Activated naive CD4-positive, alpha-beta T cell treated with anti-CD3 and anti-CD28 coated beads for 36 hours (primary cell): ENCODE results near the gene REV3L. TPM values are rescaled to one million over a fixed set of nuclear protein-coding genes. Genes with fewer than 3 reads are reported as not detected.

Experiments used
- CTCF ChIA-PET: fragments of 350-600 bp; sonication (Branson Sonifier 250); formaldehyde crosslinking; loops from one replicate; lab custom pipeline; 2021; ENCODE audit warnings: antibody characterized with exemption; lab: Charles Lee
- DNase-seq: peaks from one replicate; pipeline ENCODE4 v3.0.0-alpha.2; 2020
- H3K27ac Mint-ChIP-seq: one replicate; pipeline ENCODE4 v1.8.0; 2021; ENCODE audit warnings: mild to moderate bottlenecking, mixed read lengths
- H3K27me3 Mint-ChIP-seq: one replicate; pipeline ENCODE4 v1.8.0; 2021; ENCODE audit warnings: low read depth, mixed read lengths
- H3K36me3 Mint-ChIP-seq: one replicate; pipeline ENCODE4 v1.8.0; 2021; ENCODE audit warnings: low read depth, mixed read lengths
- H3K4me1 Mint-ChIP-seq: one replicate; pipeline ENCODE4 v1.8.0; 2021; ENCODE audit warnings: low read depth, mixed read lengths
- H3K4me3 Mint-ChIP-seq: one replicate; pipeline ENCODE4 v1.8.0; 2021; ENCODE audit warnings: mild to moderate bottlenecking, moderate library complexity, mixed read lengths
- H3K9me3 Mint-ChIP-seq: one replicate; pipeline ENCODE4 v1.8.0; 2021; ENCODE audit warnings: mixed read lengths
- intact Hi-C: fragments of 100-400 bp; cut with micrococcal nuclease; formaldehyde crosslinking; loops from one replicate; pipeline ENCODE4 v1.15.1; 2023
- total RNA-seq, 2 experiments: library from RNA; stranded (reverse); gene quantifications; one replicate each; pipeline ENCODE4 v1.2.3, GENCODE V29; 2021

REV3L gene
- total RNA-seq, 2 experiments from 2014 or later = 11.9 to 16.0 TPM

- H3K9me3 Mint-ChIP-seq = peaks cover 30% of the 10 kb centered on the region
- no peak overlapping the region for H3K4me3 Mint-ChIP-seq
- H3K27me3 Mint-ChIP-seq = no peaks in the 10 kb centered on the region
- peaks cover 50% of the 10 kb centered on the region for H3K4me1 Mint-ChIP-seq
- intact Hi-C loops = no loop called here
- H3K27ac Mint-ChIP-seq = no peak overlapping the region
- no peak for DNase-seq
- H3K36me3 Mint-ChIP-seq = peaks cover 35% of the 10 kb centered on the region
- CTCF ChIA-PET = interaction anchor here (0.6 kb wide), 2 partner anchors 289 to 375 kb away, joined by 3 read pairs; no protein-coding TSS in a partner anchor
These were observed 50.5 kb downstream of the REV3L start for GRCh38 chr6:111432511-111432910.

GRCh38 chr6:111430605-111431376, 52.2 kb downstream of the REV3L start:
- no peak overlapping the region for H3K4me3 Mint-ChIP-seq
- peaks cover 28% of the 10 kb centered on the region for H3K9me3 Mint-ChIP-seq
- H3K4me1 Mint-ChIP-seq = peaks cover 53% of the 10 kb centered on the region
- intact Hi-C loops = no loop called here
- no peak overlapping the region for H3K27ac Mint-ChIP-seq
- CTCF ChIA-PET = no interaction called here
- DNase-seq = no peak
- no peaks in the 10 kb centered on the region for H3K27me3 Mint-ChIP-seq
- peaks cover 33% of the 10 kb centered on the region for H3K36me3 Mint-ChIP-seq

GRCh38 chr6:111429571-111429970, 53.4 kb downstream of the REV3L start:
- Mint-ChIP-seq H3K27me3 (no peaks in the 10 kb centered on the region), H3K36me3 (peaks cover 27% of the 10 kb centered on the region), H3K9me3 (peaks cover 22% of the 10 kb centered on the region), H3K4me3 (no peak overlapping the region), H3K4me1 (peaks cover 43% of the 10 kb centered on the region), H3K27ac (no peak overlapping the region)
- DNase-seq = no peak
- intact Hi-C loops = no loop called here
- CTCF ChIA-PET = interaction anchor here (0.6 kb wide), 1 partner anchor 645 kb away, joined by 4 read pairs; no protein-coding TSS in a partner anchor

GRCh38 chr6:111428811-111429210, 54.2 kb downstream of the REV3L start:
- Mint-ChIP-seq H3K27ac (no peak overlapping the region), H3K4me3 (no peak overlapping the region), H3K27me3 (no peaks in the 10 kb centered on the region), H3K9me3 (peaks cover 22% of the 10 kb centered on the region), H3K36me3 (peaks cover 27% of the 10 kb centered on the region), H3K4me1 (peaks cover 47% of the 10 kb centered on the region)
- intact Hi-C loops = no loop called here
- DNase-seq = no peak
- CTCF ChIA-PET = no interaction called here

GRCh38 chr6:111427341-111428116, 55.5 kb downstream of the REV3L start:
- DNase-seq = peak; percentile 54
- CTCF ChIA-PET = no interaction called here
- Mint-ChIP-seq H3K36me3 (peaks cover 27% of the 10 kb centered on the region), H3K27ac (no peak overlapping the region), H3K27me3 (no peaks in the 10 kb centered on the region), H3K9me3 (peaks cover 22% of the 10 kb centered on the region), H3K4me3 (no peak overlapping the region), H3K4me1 (peaks cover 44% of the 10 kb centered on the region)
- intact Hi-C loops = loop anchor here (2.0 kb wide), 2 partner anchors 13 to 45 kb away; no protein-coding TSS in a partner anchor

- H3K27me3 Mint-ChIP-seq = no peaks in the 10 kb centered on the region
- H3K36me3 Mint-ChIP-seq = peaks cover 13% of the 10 kb centered on the region
- H3K4me3 Mint-ChIP-seq = no peak overlapping the region
- intact Hi-C loops = no loop called here
- CTCF ChIA-PET = interaction anchor here (0.6 kb wide), 1 partner anchor 181 kb away, joined by 3 read pairs; no protein-coding TSS in a partner anchor
- no peak overlapping the region for H3K27ac Mint-ChIP-seq
- no peak for DNase-seq
- peaks cover 10% of the 10 kb centered on the region for H3K9me3 Mint-ChIP-seq
- peaks cover 31% of the 10 kb centered on the region for H3K4me1 Mint-ChIP-seq
These were observed 58.8 kb downstream of the REV3L start for GRCh38 chr6:111423960-111424846.

GRCh38 chr6:111423055-111423633, 59.9 kb downstream of the REV3L start:
- CTCF ChIA-PET = no interaction called here
- Mint-ChIP-seq H3K9me3 (peaks cover 2% of the 10 kb centered on the region), H3K27ac (no peak overlapping the region), H3K4me1 (peaks cover 25% of the 10 kb centered on the region), H3K27me3 (no peaks in the 10 kb centered on the region), H3K36me3 (peaks cover 4% of the 10 kb centered on the region), H3K4me3 (no peak overlapping the region)
- DNase-seq = no peak
- intact Hi-C loops = no loop called here

- Mint-ChIP-seq H3K36me3 (no peaks in the 10 kb centered on the region), H3K4me3 (no peak overlapping the region), H3K27me3 (no peaks in the 10 kb centered on the region), H3K4me1 (peaks cover 13% of the 10 kb centered on the region), H3K9me3 (no peaks in the 10 kb centered on the region), H3K27ac (no peak overlapping the region)
- CTCF ChIA-PET = no interaction called here
- intact Hi-C loops = no loop called here
- no peak for DNase-seq
These were observed 63.9 kb downstream of the REV3L start for GRCh38 chr6:111418971-111419693.

- Mint-ChIP-seq H3K4me3 (no peak overlapping the region), H3K36me3 (no peaks in the 10 kb centered on the region), H3K4me1 (peaks cover 2% of the 10 kb centered on the region), H3K27me3 (no peaks in the 10 kb centered on the region), H3K9me3 (no peaks in the 10 kb centered on the region), H3K27ac (no peak overlapping the region)
- no peak for DNase-seq
- CTCF ChIA-PET = no interaction called here
- intact Hi-C loops = no loop called here
These were observed 65.1 kb downstream of the REV3L start for GRCh38 chr6:111417946-111418345.

- no peak overlapping the region for H3K27ac Mint-ChIP-seq
- peaks cover 2% of the 10 kb centered on the region for H3K4me1 Mint-ChIP-seq
- CTCF ChIA-PET = no interaction called here
- DNase-seq = no peak
- no peaks in the 10 kb centered on the region for H3K9me3 Mint-ChIP-seq
- H3K36me3 Mint-ChIP-seq = peaks cover 2% of the 10 kb centered on the region
- no peaks in the 10 kb centered on the region for H3K27me3 Mint-ChIP-seq
- H3K4me3 Mint-ChIP-seq = no peak overlapping the region
- intact Hi-C loops = no loop called here
These were observed 65.8 kb downstream of the REV3L start for GRCh38 chr6:111417181-111417585.

GRCh38 chr6:111416529-111416928, 66.5 kb downstream of the REV3L start:
- Mint-ChIP-seq H3K36me3 (peaks cover 5% of the 10 kb centered on the region), H3K4me3 (no peak overlapping the region), H3K27ac (no peak overlapping the region), H3K9me3 (no peaks in the 10 kb centered on the region), H3K27me3 (no peaks in the 10 kb centered on the region), H3K4me1 (peaks cover 2% of the 10 kb centered on the region)
- intact Hi-C loops = no loop called here
- CTCF ChIA-PET = no interaction called here
- no peak for DNase-seq
